Activated CD4-positive, alpha-beta T cell treated with anti-CD3 and anti-CD28 coated beads for 24 hours (primary cell): ENCODE measurements around the gene ASB15.

ENCODE experiments used
- DNase-seq, 2 donors: peaks; one replicate each; pipeline ENCODE4 v3.0.0-alpha.2; 2020; ENCODE audit warnings: low read depth in 2 of 2

Gene ASB15

DNA sequence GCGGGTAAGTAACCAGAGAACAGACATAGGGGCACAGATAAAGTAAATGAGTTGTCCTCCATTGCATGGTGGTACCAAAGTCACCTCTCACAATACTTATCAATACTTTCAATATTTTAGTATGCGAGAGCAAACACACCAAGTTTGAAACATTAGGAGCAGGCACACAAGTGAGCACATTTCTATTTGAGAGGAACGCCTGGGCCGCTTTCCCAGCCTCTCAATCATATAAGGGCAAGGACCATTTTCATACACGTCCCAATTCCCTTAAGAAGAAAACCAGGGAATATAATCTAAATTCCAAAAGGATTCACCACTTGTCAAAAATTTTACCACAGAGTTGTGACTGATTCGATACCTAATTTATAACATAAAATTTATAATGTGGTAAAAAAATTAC lies 61.6 kb downstream of the ASB15 start:
- DNase-seq, result no peak

DNA sequence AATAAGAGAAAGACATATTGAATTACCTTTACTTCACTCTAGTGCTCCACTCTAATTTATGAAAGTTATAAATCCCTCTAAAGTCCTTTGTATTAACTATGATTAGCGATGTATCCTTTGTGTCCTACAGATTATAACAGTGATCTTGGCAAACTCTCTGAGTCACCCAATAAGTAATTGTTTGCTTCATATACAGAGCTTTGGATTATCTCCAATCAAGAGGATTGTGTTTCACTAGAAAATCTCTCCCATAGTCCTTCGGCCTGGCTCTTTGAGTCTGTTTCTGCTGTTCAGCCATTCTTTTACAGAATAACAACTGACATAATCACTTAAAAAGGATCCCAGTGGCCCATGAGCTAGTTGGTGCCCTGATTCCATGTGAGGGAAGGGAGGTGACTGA lies 63.5 kb downstream of the ASB15 start:
- DNase-seq, result no peak

DNA sequence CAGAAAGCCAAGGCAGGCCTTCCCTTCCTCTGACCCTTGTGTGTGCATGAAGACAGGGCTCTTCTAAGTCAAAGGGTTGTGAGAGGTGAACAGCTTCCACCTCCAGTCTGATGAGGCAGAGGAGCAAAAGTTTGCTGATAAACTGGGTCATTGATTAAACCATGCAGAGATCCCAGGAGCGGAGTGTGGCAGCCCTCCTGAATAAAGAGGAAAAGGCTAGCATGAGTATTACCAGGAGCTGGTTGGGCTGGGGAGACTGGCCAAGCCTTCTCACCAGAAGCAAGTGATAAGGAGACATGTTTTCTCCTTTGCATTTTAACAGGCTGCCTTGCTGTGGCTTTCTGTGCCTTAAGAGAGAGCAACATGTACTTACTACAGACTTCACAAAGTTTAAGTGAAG lies 64.3 kb downstream of the ASB15 start:
- no peak for DNase-seq

DNA sequence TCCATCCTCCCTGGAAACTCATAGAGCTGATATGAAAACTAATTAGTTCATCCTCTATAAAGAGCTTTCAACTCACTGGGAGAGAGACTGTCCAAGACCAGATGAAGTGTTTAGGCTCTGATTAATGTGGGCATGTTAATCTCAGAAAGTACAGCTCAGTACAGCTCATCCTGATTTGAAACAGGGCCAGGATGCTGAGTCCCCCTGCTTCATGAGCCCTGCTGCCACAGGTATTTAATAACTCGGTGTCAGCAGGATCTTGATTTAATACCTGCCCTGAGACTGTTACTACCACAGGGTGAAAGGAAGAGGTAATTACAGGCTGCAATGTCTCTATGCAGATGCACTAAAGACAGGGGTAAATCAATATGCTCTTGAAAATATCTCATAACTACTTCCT lies 64.9 kb downstream of the ASB15 start:
- no peak for DNase-seq

DNA sequence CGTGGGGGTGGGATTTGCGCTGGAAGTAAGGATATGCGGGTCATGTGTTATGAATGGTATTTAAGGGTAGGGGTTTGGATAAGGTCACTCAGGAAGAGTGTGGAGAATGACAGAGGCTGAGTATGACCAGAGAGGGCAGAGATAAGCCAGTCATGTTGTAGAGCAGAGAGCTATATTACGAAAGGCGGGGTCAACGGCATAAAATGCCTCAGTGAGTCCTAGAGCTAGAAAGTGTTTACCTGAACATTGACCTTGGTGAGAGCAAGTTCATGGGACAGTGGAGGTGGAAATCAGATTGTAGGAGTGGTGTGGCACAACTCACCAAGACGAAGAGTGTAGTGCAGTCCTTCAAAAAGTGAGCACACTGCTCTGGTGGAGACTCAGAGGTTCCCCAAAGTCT lies 67.9 kb downstream of the ASB15 start:
- DNase-seq, result no peak

DNA sequence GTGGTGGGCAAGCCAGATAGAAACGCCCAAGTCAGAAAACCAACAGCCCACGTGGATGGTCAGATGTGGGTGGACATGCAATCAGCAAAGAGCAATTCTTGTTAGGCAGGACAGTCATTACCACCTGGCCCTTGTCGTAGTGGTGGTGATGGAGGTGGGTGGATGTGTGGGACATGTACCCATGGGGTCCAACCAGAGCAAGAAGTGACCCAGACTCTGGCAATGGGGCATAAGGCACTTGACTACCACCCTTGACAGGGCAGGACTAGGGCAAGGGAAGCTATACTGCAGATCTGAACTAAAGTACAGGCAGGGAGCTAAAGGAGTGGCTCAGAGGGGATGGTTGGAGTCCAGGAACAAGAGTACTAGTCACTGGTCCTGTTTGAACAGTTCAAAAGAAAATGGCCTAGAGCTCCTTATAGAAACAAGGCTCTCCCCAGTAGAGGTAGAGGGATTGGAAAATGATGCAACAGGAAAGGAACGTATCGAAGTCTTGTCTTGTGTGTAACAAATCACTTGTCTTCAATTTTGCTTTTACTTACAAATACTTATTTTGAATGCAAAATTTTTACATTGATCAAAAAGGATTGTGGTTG lies 71.6 kb downstream of the ASB15 start:
- no peak for DNase-seq

DNA sequence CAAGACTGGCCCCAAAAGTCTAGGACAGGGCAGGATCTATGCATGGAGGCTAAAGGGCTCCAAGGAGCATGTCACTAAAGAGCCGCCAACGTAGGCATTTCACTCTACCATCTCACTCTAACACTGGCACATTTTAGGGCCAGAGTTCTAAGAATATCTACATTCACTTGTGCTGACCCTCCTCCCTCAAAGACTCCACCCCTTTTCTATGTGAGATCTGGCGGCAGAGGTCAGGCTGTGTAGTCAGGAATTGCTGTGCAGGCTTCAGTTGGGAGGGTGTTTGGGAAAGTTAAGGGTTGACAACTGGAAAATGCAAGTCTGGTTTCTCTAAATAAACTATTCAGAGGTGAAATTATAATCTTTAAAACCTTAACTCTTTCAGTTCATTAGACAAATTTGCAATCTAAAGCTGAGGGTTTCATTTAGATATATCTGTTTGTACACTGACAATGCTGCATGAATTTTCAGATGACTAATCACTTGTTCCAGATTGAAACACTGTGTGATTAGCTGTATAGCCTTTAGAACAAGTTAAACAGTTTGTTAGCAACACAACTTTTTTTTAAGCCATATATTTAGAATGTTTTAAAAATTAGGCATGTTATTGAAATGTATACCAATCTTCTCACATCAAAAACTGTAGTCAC lies 72.3 kb downstream of the ASB15 start:
- no peak for DNase-seq

DNA sequence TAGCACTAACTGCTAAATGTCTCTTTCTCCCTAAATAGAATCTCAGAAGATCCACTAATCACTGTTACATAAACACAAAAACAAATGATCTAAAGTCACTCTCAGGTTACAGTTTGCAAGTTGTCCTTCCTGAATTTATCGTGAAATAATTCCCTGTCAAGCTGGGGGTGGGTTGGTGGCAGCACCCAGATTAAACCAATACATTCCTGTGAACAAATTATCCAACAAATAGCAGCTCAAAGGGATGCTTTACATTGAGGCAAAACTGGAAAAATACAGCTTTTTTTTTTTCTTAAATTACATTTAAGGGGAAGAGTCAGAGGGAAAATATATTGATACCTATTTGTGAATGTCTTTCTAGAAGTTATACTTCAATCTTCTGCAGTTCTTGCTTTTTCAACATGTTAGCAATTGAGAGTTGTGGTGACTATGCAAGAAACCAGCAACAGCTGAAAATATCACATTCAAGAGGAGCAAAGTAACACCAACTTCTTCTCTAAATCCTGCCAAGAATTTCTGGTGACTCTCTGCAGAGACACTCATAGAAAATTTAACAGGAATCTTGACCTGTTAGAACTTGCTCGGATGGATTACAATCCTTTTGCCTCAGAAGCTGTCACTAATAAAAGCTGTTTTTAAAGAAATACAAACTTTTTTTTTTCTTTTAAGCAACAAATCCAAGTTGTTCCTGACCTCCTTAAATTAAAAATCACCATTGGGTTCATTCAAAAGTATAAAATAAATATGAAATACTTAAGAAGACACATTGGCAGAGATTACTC lies 73.0 kb downstream of the ASB15 start:
- DNase-seq, result no peak

DNA sequence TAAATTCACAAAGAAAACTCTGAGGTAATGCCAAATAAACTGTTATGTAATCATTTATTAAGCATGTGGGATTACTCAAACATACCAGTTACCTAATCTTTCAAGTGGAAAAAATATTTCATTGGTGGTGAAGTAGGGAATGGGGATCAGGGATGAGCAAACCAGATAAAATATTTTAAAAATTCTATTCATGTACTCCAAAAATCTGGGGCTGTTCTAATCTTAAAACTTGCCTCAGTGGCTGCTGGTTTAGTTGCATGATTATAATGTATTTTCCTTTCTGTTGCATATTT lies 73.5 kb downstream of the ASB15 start:
- no peak for DNase-seq

DNA sequence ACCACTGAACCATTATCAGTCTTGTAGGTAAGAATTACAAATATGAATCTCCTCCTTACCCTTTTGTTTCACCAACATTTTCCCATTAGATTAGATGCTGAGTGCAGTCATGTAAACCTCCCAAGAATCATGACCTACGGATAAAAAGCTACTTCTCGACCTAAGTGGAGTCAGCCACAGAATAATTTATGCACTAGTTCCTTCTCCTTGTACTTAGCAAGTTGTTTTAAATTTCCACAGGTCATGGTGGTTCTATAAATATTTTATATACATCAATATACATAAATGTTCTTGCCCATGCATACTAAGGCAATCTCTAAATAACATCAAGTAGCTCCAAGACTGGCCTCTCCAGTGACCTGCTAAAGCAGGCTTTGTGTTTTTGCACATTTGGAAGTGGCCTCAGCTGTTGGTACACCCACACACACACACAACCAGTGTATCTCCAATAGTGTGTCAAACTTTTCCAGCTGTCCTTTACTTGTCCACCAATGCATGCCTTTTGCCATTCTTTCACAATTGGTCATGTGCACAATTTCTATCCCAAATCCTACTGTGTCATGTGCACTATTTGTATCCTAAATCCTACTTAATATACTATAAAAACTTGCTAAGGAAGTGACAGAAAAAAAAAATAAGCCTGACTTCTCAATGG lies 75.6 kb downstream of the ASB15 start:
- DNase-seq, result no peak

DNA sequence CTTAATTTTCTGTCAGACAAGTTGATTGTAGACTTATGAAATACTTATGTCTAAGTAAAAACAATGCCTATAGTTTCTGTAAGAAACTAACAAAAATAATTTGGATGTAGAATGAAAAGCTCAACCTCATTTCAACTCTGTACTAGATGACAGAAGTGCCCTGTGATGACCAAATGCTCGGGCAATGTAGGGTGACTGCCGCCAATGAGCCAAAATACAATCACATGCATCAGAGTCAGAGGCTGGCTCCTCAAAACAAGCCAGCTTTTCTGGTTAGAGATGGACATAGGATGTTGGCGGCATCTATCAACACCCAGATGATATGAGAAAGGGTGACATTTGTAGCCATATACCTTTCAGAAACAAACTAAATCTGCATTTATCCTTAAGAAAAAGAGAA lies 78.0 kb downstream of the ASB15 start:
- no peak for DNase-seq

DNA sequence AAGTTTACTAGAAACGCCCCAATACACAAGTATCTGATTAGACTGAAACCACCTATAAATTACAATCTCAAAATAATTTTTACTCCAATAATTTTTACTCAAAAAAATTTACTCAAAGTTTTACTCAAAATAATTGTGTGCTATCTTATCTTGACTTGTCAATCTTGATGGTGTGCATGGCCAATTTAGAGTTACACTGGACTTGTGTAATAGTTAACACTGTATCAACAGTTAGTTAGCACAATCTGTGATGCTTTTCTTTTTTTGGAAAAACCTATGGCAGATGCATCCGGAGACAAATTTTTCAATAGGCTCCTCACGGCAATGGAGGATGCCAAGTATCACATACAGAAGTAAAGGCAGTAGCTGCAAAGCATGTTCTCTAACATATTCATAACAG lies 79.0 kb downstream of the ASB15 start:
- no peak for DNase-seq

DNA sequence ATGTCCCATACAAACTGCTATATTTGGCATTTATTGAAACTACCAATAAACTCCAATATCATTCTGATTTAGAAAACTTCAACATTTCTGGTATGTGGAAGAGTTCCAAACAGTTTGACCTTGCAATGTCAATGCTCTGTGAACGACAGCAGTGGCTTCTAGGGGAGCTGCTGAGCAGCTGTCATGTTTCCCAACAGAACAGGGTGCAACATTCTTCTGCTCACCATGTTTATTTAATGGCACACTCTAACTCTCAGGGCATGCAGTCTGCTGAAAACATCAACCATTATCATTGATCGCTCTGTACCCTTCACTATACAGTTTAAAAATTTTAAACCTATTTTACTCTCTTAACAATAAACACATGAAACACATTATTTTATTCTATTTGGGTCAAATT lies 79.9 kb downstream of the ASB15 start:
- no peak for DNase-seq

DNA sequence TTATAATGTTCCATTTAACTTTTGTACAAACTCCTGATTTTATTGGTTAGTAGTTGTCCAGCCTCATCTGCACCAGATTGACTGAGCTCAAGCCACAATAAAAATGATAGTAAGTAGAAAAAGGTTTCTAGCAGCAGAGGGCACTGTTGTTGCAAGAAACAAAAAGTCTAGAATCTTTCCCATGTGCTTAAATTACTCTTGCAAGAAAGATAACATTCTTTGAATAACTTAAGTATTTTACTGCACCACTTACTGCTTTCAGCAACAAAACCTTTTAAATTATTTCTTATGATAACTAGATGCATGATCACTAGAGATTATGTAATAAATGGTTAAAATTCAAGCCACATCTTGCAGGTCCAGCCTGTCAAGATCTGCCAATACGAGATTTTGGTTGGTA lies 81.1 kb downstream of the ASB15 start:
- DNase-seq, result no peak

DNA sequence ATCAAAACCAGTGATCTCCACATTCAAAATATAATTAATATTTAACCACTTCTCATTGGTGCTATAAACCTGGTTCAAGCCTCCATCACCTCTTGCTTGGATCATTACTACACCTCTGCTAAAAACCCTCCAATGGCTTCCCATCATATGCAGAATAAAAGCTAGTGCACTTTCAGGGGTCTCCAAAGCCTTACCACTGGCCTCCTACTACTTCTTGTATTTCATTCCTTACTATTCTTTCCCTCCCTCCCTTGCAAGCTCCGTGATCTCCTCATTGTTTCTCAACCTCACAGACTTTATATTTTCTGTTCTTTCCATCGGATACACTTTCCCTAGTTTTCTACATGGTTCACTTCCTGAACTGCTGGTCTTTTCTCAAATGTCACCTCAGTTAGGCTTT lies 85.5 kb downstream of the ASB15 start:
- DNase-seq, result no peak

DNA sequence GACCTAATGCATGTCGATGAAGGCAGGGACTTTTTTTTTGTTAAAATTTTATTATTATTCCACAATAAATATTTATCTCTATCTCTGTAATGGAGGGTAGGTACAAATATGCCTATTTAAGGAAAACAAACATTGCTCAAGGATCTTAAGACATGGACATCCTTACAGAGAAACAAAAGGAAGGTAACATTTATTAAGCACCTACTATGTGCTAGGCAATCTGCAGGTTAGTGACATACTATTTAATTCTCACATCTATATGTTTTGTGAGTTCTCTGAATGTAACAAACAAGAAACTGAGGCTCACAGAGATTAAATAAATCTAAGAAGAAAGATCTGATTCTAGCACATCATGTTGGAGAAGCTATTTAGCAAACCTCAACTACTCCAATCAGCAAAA lies 86.1 kb downstream of the ASB15 start:
- DNase-seq, result no peak
